Upper lobe of left lung (tissue), 4 donors: ENCODE measurements around the gene TREML4.

Experiments used
- EP300 ChIP-seq, 4 donors: sonication (generic); formaldehyde crosslinking; IDR thresholded peaks; one replicate each; pipeline ENCODE4 v1.5.1; 2017; ENCODE audit warnings: antibody characterized with exemption in 4 of 4, control low read depth in 2 of 4
- POLR2A ChIP-seq, 4 donors: fragments of 450-650 bp; IDR thresholded peaks; one replicate each; pipeline ENCODE4 v1.5.1; 2016 to 2017; ENCODE audit warnings: antibody characterized with exemption in 4 of 4, mild to moderate bottlenecking in 2 of 4
- POLR2AphosphoS5 ChIP-seq, 2 donors: sonication (generic); formaldehyde crosslinking; IDR thresholded peaks; one replicate each; pipeline ENCODE4 v1.5.1; 2017; ENCODE audit warnings: antibody characterized with exemption in 2 of 2
- TF ChIP-seq, protein P1 (sequence below), 6 experiments: fragments of 450-650 bp in 4 of 6; fragments of 200-600 bp in 2 of 6; sonication (generic) in 2 of 6; IDR thresholded peaks; one replicate each; pipeline ENCODE4 v1.5.1; 2016 to 2019; ENCODE audit warnings: antibody characterized with exemption in 6 of 6

DNA sequence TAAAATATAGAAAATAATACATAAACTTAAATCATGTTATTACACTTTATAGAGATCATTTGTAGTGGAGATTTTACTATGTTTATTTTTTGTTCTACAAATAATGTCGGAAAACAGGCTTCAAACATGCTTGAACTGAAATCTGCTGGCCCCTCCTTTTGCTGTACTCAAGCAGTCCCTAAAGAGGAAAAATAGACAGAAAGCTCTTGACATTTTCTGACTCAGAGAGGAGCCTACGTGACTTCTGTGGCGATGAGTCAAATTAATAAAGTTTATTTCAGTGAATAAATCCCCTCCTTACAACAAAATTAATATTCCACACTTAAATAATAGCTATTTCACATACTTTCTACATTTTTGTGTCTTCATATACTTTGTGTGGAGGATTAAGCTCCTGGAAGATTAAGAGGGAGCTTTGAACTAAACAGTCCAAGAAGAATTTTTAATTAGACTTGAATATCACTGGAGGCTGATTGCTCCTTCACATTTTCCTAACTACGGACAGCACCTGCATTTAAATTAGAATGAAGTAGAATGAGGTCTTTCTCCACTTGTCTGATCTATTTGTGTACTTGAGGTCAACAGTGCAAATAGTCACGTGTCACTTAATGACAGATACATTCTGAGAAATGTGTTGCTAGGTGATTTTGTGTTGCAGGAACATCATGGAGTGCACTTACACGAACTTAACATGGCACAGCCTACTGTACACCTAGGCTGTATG, 60.0 kb downstream of the TREML4 start:
- TF ChIP-seq, protein P1, sequence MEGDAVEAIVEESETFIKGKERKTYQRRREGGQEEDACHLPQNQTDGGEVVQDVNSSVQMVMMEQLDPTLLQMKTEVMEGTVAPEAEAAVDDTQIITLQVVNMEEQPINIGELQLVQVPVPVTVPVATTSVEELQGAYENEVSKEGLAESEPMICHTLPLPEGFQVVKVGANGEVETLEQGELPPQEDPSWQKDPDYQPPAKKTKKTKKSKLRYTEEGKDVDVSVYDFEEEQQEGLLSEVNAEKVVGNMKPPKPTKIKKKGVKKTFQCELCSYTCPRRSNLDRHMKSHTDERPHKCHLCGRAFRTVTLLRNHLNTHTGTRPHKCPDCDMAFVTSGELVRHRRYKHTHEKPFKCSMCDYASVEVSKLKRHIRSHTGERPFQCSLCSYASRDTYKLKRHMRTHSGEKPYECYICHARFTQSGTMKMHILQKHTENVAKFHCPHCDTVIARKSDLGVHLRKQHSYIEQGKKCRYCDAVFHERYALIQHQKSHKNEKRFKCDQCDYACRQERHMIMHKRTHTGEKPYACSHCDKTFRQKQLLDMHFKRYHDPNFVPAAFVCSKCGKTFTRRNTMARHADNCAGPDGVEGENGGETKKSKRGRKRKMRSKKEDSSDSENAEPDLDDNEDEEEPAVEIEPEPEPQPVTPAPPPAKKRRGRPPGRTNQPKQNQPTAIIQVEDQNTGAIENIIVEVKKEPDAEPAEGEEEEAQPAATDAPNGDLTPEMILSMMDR (IDR thresholded peaks at IDR 0.05): no peak
- peak in 1 of 4 donors; percentile 7 for TF ChIP-seq POLR2A (IDR thresholded peaks at IDR 0.05)
- peak in 1 of 2 donors; percentile 41 for TF ChIP-seq POLR2AphosphoS5 (IDR thresholded peaks at IDR 0.05)
- TF ChIP-seq EP300 (IDR thresholded peaks at IDR 0.05): no peak
